NCI-H2196 (cell line): ENCODE measurements around the gene MMP15.
A peak's percentile ranks its signal among the peaks of the same experiment; 100 is the strongest.
"Not testable (repeated sequence)": the region's sequence is repeated elsewhere in the genome, so short reads cannot be mapped to it uniquely, and the experiment has no call there.

Experiments
- DNase-seq: peaks from one replicate; lab custom pipeline; 2025; ENCODE audit not compliant: unreplicated experiment; lab: John Stamatoyannopoulos, UW

Gene MMP15

GRCh38 chr16:58025351-58026138 is at the start of gene MMP15:
Gene MMP15 (plus strand): TSS chr16:58025754. CDS start chr16:58026351, 597 bp downstream.
- DNase-seq = peak; percentile 66

- DNase-seq = peak; percentile 14
Observed at GRCh38 chr16:57976331-57976796, 49.2 kb upstream of the MMP15 start.

DNA sequence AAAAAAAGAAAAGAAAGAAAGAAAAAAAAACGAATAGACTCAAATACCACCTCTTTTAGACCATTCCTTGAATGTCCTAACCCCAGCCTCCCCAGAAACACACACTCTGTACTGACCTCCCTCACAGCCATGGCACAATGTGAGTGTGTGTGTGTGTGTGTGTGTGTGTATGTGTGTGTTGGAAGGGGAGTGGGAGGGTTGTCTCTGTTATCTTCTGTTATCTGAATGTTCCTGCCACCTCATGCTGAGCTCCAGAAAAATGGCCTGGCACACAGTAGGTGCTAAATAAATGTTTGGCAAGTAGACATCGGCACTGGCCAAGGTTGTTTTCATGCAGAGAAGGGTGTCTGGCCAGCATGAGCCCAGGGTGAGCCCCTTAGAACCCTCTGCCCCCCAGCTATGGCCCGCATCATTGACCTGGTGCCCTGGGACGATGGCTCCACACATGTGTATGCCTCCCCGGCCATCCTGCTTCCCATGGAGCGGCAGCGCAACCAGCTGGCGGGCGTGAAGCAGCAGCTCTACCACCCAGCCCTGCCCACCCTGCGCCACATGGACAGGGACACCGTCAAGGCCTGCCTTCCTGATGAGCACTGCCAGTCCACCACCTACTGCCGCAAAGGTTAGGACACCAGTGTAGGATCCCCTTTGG is 48.0 kb upstream of the MMP15 start:
- no peak for DNase-seq

GRCh38 chr16:57978070-57978465 is 47.5 kb upstream of the MMP15 start:
- DNase-seq = not testable (repeated sequence)

- DNase-seq = no peak
Observed at GRCh38 chr16:57979006-57979585, 46.5 kb upstream of the MMP15 start.

DNA sequence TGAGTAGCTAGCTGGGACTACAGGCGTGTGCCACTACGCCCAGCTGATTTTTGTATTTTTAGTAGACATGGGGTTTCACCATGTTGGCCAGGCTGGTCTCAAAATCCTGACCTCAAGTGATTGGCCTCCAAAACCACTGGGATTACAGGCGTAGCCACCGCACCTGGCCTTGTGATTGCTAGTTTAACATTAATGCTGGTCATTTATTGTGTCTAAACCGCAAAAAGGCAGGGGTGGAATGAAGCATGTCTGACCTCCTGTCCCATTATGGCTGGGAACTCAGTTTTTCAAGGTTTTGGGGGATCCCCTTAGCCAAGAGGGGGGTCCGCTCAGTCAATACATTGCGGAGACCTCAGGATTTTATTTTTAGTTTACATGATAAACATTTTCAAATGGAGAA is 43.9 kb upstream of the MMP15 start:
- DNase-seq = no peak

- DNase-seq = no peak
Observed at GRCh38 chr16:57982385-57982784, 43.2 kb upstream of the MMP15 start.

- DNase-seq = no peak
Observed at GRCh38 chr16:57984443-57985203, 40.9 kb upstream of the MMP15 start.

DNA sequence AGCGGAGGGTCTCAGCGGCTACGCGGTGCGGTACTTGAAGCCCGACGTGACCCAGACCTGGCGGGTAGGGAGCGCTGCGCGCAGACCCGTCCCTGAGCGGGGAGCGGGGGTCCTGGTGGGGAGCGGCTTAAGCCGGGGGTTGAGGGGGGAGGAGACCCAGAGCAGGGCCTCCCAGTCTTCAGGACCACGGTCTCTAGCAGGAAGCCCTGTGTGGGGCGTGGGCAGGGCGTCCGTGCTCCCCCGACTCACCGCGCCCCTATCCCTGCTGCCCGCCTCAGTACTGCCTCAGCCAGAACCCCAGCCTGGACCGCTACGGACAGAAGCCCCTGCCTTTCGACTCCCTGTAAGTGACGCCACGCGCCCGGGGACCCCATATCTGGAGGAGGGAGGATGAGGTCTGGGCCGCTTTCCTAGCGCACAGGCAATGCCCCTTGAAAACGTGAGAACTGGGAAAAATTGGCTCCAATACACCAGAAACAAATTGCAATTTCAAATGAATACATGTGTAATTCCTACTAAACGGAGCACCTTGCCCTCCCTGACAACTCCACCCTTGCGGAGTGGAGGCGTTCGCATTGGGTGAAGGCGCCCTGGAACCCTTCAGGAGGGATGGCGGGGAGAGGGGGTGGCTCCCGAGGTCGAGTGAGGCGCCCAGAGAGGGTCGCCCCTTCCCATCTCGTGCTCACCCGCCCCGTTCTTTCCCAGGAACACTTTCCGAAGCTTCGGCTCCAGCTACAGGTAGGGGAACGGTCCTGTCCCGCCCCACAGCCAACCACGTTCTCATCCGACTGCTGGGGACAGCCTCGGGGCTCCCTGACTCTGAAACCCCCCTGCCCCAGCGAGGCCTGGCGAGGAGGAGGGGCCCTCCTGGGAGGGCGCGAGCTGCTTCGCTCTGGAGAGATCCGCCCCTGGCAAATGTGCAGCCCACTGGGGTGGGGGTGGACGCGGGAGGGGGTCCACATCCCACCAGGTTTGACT is 40.1 kb upstream of the MMP15 start:
- no peak for DNase-seq

DNA sequence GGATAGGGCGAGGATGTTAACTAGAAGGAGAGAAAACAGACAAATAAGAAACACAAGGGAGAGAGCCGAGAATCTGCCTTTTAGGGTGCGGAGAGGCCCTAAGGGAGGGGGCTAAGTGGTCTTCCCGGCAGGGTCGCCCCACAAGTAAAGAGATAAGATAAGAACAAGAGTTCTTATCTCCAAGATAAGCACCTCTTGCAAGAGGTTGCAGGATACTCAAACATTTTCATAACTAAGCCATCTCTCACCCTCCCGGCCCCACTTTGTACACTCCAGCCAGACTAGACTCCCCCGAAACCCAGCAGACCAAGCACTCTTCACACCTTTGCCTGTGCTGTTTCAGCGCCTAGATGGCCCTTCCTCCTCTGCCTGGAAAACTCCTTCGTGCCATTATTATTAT is 39.4 kb upstream of the MMP15 start:
- no peak for DNase-seq

DNA sequence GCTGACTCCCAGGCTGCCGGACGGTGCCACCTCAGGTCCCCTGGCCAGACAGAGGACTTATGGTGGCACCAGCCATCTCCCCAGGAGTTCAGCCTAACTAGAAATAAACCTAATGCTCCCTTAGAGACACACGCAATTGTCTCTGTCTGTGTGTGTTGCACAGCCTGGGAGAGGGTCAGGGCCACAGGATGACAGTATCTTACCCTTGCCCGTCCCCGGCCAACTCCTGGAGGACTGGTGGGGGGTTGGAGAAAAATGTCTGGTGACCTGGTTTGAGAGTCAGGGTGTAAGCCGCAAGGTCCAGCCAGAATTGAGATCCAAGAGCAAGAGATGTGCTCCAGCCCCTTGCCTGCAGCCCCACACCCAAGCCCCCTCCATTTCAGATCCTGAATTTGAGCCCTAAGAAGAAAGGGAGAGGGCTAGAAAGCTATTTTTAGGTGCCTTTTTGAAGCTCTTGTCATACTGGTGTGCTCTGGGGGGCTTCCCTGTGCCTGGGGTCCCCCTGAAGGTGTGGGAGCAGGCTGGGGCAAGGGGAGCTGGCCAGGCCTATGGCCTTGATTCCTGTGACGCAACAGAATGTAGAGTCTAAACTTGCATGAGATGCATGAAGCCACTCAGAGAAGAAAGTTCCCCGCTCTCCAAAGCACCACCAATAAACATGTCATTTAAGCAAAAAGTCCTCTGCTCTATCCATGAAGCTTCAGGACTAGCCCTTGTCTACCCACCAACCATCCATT is 37.9 kb upstream of the MMP15 start:
- DNase-seq = no peak

DNA sequence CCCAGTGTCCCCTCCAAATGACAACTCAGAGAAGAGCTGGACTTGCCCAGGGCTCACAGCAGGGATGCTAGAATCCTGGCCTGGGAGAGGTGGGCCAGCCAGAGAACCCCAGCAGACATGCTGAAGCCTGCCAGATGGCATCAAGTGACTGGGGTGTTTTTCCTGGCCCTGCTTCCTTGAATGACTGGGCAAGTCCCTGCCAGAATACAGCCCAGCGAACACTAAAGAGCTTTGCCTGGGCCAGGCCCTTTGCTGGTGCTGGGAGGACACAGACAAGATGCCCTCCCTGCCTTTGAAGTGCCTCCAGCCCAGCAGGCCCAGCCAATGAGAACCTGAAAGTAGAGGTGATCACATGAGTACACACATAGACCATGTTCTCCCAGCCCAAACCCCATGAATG is 36.6 kb upstream of the MMP15 start:
- peak; percentile 69 for DNase-seq

DNA sequence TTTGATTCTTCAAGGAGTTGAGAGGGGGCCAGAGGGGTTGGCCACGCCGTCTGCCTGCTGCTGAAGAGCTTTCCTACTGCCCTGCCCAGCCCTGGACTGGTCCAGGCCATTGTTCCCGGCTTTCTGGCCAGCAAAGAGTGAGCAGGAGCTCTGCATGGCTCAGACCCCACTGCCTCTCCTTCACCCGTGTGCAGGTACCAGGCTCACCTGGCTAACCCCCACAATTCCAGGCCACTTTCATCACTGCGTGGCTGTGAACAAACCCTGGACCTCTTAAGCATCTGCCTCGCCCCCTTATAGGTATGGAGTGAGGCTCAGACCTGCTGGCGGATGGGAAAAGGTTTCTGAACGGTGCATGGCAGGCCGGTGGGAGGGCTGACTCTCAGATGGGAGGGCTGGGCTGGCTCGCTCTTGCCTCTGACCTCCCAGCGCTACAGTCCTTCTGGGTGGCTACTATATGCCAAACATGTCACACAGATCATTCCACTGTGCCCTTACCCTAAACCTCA is 33.9 kb upstream of the MMP15 start:
- no peak for DNase-seq

DNA sequence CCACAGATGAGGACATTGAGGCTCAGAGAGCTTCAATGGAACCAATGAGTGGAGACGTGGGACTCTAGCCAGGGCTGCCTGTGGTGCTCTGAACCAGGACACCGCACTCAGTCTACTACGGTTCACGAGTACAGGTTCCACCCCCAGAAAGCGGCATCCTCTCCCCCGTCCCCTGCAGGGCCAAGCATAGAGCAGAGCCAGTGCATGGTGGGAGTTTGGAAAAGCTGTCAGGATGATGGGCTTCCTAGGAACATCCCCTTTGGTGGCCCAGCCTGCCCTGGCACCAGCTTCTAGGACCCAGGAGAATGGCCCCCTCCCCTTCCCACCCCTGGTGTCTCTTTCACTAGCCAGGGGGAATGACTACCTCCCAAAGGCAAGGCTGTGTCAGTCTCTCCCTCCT is 33.5 kb upstream of the MMP15 start:
- no peak for DNase-seq

DNA sequence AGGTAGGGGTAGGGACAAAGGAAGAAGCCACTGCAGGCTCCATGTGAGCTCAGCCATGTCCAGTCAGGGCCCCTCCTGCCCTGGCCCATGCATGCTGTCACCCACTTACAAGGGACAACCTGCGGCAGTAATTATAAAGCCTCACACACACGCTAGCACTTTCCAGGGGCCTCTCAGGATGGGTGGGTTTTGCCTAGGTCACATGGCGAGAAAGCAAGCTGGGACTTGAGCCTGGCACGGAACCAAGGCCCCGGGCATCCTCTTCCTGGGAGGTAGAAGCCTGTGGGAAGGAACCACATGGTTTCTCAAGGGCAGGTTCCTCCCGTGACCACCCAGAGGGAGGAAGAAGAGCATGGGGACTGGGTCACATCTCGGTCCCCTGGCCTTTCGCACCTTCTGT is 32.1 kb upstream of the MMP15 start:
- no peak for DNase-seq

GRCh38 chr16:57993897-57994296 is 31.7 kb upstream of the MMP15 start:
- no peak for DNase-seq

GRCh38 chr16:57994361-57994760 is 31.2 kb upstream of the MMP15 start:
- DNase-seq = no peak

GRCh38 chr16:57994778-57995177 is 30.8 kb upstream of the MMP15 start:
- peak; percentile 11 for DNase-seq

DNA sequence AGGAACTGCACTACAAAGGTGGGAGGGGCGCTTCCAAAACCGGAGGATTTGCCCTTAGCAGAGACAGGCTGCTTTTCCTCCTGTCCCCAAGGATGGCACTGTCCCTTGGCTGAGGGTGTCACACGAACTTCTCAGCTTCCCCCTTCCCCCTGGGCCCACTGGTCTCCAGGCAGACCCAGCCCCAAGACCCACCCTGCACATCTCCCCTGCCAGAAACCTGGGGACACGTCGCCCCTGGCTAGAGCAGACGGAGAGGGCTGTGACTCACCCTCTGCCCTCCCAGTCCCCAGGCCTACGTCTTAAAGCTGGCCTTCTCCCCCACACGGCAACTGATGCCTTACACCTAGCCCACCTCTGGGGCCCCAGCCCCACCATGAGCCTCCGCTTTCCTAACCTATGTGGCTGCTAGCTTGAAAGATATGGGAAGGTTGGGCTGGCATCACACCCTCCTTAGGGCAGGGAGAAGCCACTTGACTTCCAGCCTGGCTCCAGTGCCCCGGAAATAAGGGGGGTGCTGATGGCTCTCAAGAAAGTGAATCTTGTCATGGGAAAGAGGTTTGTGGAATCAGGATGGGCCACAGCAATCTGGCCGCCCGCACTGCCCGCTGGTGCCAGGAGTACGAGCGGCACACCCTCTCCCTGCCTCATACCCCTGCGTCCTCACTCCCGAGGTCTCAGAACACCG is 29.7 kb upstream of the MMP15 start:
- DNase-seq = no peak
